OCI-LY7 (cell line): ENCODE results near the gene AUTS2.

ENCODE experiments used
- CTCF ChIP-seq: fragments of 200-600 bp; sonication (generic); conservative IDR thresholded peaks from 2 replicates; pipeline ENCODE4 v1.5.1; 2014; ENCODE audit warnings: mild to moderate bottlenecking, antibody characterized with exemption, low read length, moderate library complexity, mixed read lengths
- EZH2phosphoT487 ChIP-seq: fragments of 200-600 bp; sonication (generic); IDR thresholded peaks from 2 replicates; pipeline ENCODE4 v1.6.1; 2018; ENCODE audit warnings: low read depth, borderline replicate concordance, mild to moderate bottlenecking, mixed run types, antibody characterized with exemption, low read length, moderate library complexity, mixed read lengths

DNA sequence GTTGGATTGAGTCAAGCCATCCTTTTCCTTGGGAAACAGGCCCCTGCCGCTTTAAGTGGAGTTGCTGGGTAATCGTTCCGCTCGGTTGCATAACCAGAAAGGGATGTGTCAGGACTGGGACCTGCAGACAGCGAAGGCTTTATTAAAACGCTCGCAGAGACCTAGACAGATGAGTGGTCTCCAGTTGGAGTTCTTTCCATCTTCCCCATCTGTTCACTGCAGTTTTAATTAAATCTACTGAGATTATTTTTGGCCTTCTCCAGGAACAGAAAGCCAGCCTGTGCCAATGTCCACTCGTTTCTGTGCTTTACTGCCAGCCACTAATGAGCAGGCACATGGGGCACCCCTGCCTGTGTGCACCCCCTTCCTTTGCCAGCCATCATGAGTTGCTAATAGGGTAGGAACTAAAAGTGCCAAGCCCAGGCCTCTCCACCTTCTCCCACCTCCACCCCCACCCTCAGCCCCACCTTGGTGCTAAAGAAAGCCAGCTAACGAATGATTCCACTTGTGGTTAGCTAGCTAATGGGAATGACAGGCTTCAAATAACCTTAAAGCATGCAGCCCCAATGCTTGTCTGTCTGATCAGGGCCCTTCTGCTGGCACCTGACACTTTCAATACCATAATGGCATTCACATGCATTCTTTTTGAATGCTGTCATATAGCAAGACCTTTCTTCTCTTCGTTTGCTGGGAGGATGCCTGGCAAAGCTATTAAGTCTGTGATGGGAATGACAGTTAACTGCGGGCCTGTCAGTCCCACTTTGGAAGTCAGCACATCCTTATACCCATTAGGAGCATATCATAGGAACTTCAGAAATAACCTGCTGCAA lies 976.9 kb downstream of the AUTS2 start:
- TF ChIP-seq CTCF (no peak), EZH2phosphoT487 (no peak)
